ENCODE results near the gene PTPRD.

The PTPRD gene

DNA sequence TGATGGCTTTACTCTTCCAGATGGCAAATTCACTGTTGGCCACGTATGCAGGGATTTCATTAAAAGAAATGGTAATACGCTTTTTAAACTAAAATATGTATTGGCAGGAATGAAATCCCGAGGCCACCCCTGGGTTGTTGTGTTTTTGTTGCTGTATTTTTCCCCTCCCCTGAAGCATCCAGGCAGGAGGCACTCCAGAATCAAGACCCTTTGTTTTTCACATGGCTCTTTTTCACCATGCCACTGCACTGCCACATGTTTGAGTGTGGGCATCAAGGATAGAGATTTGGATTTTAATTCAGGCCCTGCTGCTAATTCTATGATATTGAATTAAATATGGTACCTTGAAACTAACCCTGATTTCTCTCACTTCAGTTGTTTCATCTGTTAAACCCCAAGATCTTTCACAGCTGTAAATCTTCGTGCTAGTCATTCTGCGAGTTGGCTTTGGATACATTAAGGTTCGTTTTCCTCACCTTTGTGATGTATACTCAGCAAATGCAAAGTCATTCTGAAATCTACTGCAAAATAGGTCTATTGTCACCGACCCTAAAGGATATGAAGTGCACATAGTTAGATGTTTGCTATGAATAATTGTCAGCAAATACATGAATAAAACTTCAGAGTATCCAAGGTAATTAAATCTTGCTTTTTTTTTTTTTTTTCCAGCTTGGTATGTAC, 533.4 kb downstream of the PTPRD start:
- TF ChIP-seq, protein P1, sequence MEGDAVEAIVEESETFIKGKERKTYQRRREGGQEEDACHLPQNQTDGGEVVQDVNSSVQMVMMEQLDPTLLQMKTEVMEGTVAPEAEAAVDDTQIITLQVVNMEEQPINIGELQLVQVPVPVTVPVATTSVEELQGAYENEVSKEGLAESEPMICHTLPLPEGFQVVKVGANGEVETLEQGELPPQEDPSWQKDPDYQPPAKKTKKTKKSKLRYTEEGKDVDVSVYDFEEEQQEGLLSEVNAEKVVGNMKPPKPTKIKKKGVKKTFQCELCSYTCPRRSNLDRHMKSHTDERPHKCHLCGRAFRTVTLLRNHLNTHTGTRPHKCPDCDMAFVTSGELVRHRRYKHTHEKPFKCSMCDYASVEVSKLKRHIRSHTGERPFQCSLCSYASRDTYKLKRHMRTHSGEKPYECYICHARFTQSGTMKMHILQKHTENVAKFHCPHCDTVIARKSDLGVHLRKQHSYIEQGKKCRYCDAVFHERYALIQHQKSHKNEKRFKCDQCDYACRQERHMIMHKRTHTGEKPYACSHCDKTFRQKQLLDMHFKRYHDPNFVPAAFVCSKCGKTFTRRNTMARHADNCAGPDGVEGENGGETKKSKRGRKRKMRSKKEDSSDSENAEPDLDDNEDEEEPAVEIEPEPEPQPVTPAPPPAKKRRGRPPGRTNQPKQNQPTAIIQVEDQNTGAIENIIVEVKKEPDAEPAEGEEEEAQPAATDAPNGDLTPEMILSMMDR (IDR thresholded peaks at IDR 0.05; ENCODE audit: control insufficient read depth, insufficient read depth, low read depth, low read length, missing control alignments) = no peak
- no peak overlapping the region for H3K4me3 ChIP-seq (ENCODE audit: control insufficient read depth, low read depth, low read length)
- no peak for DNase-seq (ENCODE audit: low read depth)

DNA sequence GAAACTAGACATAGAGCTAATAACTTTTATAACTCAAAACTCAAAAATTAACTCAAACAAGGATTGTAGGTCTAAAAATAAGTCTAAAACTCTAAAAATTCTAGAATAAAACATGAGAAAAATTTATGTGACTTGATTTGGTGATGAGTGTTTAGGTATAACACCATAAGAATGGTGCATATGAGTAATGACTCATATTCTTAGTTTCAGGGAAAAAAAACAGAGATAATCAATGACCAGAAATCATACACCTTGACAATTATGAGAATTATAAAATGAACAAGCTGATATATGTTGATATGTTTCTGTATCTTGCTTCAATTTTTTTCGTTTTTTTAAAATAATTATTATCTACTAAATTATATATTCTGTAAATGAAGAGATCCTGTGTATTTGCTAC, 541.2 kb downstream of the PTPRD start:
- TF ChIP-seq, protein P1 (IDR thresholded peaks at IDR 0.05; ENCODE audit: control insufficient read depth, insufficient read depth, low read depth, low read length, missing control alignments) = no peak
- no peak for DNase-seq (ENCODE audit: low read depth)
- H3K4me3 ChIP-seq (ENCODE audit: control insufficient read depth, low read depth, low read length) = no peak overlapping the region

- no peak for DNase-seq (ENCODE audit: low read depth)
- TF ChIP-seq, protein P1 (IDR thresholded peaks at IDR 0.05; ENCODE audit: control insufficient read depth, insufficient read depth, low read depth, low read length, missing control alignments) = no peak
- no peak overlapping the region for H3K4me3 ChIP-seq (ENCODE audit: control insufficient read depth, low read depth, low read length)
Measured at GRCh38 chr9:10062629-10063395, 550.0 kb downstream of the PTPRD start.

DNA sequence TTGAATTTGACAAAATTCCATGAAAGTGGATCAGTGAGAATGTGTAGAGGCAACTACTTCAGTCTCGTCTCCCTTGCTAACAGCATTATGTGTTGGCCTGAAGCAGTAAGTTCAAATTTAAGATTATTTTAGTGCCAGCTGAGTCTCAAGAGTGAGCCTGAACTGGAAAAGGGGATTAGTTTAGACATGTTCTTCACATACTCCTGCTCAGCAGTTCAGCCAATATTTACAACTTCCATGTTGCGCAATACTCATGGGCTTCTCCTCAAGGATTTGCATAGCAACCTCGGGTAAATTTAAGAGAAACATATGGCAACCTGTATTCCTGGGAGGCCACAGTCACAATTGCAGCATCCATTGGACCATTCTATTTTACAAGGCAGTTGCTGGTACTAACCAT, 553.8 kb downstream of the PTPRD start:
- H3K4me3 ChIP-seq (ENCODE audit: control insufficient read depth, low read depth, low read length) = no peak overlapping the region
- no peak for DNase-seq (ENCODE audit: low read depth)
- TF ChIP-seq, protein P1 (IDR thresholded peaks at IDR 0.05; ENCODE audit: control insufficient read depth, insufficient read depth, low read depth, low read length, missing control alignments) = no peak

DNA sequence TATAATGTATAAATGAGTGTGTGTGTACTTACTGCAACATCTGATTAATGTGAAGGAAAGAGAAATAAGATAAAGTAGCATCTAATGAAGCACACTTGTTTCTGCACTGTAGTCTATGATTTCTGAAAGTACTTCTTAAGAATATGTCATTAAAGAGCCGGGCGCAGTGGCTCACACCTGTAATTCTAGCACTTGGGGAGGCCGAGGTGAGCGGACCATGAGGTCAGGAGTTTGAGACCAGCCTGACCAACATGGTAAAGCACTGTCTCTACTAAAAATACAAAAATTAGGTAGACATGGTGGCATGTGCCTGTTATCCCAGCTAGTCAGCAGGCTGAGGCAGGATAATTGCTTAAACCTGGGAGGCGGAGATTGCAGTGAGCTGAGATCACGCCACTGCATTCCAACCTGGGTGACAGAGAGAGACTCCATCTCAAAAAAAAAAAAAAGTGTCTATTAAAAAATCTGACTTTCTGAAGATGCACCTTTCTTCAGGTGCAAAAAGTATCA, 556.9 kb downstream of the PTPRD start:
- DNase-seq (ENCODE audit: low read depth) = no peak
- no peak overlapping the region for H3K4me3 ChIP-seq (ENCODE audit: control insufficient read depth, low read depth, low read length)
- TF ChIP-seq, protein P1 (IDR thresholded peaks at IDR 0.05; ENCODE audit: control insufficient read depth, insufficient read depth, low read depth, low read length, missing control alignments) = no peak

DNA sequence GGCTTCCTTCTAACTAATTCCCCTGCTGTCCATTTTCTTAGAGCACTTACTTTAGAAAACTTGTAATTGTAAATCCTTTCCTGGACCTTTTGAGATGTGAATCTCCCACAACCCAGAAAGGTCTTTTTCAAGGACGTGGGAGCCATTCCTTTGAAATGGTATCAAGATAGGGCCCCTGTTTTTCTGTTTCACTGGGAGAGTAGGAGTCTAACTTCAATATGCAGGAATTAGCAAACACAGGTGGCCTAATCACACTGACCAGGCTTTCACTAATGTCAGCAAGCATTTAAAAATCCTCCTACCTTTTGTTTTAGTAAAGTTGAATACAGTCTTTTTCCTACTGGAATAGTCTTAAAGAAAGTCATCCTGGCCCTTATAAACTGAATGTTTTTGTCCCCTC, 558.3 kb downstream of the PTPRD start:
- H3K4me3 ChIP-seq (ENCODE audit: control insufficient read depth, low read depth, low read length) = no peak overlapping the region
- DNase-seq (ENCODE audit: low read depth) = no peak
- TF ChIP-seq, protein P1 (IDR thresholded peaks at IDR 0.05; ENCODE audit: control insufficient read depth, insufficient read depth, low read depth, low read length, missing control alignments) = no peak
